Activated CD8-positive, alpha-beta memory T cell treated with anti-CD3 and anti-CD28 coated beads for 1 hour (primary cell): Measurements from ENCODE around the gene ZNF70.
A peak's percentile ranks its signal among the peaks of the same experiment; 100 is the strongest.

Source experiments
- DNase-seq, 2 donors: peaks; one replicate each; pipeline ENCODE4 v3.0.0-alpha.2; 2020; ENCODE audit warnings: low read depth in 1 of 2; ENCODE audit errors: extremely low read depth in 1 of 2

The ZNF70 gene

DNA sequence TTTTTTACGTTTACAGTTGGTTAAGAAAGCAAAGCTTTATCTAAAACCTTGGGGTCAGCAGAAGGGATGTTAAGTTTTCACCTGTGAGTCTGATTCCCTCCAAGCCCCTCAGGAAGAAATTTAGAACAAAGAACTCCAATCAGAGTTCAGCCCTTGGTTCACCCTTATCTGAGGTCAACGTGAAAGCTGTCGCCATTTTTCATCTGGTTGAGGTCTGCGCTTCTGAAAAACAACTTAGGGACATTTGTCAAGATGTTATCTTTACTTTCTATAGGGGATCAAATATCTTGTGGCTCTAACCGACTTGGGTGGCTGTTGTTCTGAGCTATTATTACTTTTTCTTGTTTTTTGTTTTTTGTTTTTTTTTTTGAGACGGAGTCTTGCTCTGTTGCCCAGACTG lies 30.1 kb downstream of the ZNF70 start:
- no peak for DNase-seq

DNA sequence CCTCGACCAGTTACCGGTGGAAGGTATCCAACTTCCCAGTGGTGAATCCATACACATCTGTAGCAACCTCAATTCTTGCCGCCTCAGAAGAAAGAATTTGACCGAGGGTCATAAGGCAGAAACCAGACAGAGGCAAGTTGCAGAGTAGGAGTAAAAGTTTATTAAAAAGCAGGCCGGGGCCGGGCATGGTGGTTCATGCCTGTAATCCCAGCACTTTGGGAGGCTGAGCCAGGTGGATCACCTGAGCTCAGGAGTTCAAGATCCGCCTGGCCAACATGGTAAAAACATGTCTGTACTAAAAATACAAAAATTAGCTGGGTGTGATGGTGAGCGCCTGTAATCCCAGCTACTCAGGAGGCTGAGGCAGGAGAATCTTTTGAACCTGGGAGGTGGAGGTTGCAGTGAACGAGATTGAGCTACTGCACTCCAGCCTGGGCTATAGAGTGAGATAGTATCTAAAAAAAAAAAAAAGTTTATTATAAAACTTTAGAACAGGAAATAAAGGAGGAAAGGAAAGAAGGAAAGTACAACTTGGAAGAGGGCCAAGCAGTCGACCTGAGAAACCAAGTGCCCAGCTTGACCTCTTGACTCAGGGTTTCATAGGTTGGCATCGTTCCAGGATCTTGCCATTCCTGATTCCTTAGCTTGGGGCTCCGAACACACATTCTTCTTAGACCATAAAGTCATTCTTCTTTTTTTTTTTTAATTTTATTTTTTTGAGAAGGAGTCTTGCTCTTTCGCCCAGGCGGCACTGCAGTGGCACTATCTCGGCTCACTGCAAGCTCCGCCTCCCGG lies 32.3 kb downstream of the ZNF70 start:
- no peak for DNase-seq

DNA sequence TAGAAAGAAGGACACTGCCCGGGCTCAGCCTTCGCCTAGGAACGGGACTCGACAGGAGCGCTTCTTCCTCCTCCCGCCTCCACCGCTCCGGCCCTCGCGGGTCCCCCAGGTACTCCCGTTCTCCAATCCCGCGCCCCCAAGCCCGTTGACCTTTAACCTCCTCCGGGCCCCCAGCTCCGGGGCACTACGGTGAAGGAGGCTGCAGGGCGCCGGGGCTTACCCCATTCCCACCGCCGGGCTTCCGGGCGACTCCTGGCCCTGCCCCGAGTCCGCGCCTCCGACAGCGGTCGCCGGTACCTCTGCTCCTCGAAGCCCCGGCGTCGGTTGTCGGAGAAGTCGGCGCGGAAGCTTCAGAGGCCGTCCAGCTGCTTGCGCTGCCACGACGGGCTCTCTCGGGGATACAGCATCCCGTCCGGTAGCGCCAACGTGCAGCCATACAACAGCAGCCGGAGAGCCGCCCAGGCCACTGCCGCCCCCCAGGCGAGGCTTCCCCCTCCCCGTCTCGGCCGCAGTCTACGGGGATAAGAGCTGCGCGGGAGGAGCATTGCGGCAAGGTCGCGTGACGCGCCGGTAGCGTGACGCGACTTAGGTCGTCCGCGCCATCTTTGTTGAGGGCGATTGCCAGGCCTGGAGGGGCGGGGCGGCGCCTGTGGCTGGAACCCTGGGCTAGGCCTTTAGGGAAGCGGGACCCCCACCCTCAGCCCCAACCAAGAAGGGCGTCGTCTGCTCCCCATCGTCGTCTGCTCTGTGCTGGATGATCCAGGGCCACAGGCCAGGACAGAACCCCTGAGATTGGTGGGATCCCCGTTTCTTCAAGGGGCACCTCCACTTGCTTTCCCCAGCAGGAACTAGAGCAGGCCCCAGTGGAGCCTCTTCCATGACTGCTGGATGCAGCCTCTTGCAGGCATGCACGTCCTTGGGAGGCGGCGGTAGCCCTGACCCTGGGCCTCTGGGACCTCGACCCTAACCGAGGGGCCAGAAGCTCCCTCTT lies 33.8 kb downstream of the ZNF70 start:
- DNase-seq = peak; percentile 55 to 70

DNA sequence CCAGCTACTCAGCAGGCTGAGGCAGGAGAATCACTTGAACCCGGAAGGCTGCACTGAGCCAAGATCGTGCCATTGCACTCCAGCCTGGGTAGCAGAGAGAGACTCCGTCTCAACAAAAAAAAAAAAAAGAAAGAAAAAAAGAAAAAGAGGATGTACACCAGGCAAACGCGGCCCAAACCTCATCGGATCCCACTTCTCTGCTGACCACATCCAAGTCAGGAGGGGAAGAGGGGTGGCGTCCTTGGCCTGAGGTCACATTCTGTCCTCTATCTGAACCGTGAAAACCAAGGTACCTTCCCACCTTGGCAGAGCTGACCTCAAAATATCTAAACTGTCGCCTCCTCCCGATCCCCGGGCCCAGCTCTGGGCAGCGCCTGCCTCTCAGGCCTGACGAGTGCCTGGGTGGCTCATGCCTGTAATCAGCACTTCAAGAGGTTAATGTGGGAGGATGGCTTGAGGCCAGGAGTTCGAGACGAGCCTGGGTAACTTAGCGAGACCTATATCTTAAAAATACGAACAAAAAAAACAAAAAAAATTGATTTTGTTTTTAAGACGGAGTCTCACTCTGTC lies 35.0 kb downstream of the ZNF70 start:
- DNase-seq = no peak

DNA sequence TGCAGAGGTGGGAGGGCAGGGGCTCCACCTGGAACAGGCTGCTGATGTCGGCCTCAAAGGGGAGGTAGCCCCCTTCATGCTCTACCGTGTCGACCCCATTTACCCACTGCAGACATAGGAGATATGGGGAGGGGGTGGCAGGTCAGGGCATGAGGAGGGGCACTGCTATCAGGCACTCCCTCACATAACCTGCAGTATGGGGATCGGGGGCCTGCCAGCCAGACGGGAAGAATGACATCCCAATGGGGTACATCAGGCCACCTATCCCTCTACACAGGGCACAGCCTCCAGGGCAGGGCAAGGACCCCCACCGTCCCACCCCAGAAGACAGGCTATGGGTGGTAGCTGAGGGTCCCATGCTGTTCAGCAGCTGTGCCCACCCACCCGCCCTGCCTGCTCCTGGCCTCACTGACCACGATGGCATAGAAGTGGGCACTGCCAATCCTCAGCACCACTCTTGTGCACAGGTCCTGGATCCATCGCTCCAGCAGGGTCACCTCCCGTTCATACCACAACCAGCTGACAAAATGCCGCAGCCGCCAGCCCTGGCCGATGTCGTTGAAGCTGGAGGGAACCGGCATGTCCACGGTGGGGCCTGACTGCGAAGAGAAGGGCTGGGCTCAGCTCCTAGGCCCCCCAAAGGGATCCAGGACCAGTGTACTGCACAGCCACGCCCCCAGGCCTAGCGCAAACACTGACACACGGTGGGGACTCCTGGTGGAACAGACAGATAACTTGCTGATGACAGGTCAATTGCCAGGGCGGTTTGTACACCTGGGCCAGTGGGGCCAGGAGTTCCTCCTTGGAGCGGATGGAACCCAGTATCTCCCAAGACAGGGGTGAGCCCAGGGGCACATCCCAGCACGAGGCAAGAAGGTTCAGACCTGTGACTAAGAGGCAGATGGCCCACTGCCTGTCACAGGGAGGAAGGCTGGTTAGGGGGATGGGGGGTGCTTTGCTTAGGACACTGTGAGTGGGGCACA lies 36.0 kb downstream of the ZNF70 start:
- DNase-seq = no peak

DNA sequence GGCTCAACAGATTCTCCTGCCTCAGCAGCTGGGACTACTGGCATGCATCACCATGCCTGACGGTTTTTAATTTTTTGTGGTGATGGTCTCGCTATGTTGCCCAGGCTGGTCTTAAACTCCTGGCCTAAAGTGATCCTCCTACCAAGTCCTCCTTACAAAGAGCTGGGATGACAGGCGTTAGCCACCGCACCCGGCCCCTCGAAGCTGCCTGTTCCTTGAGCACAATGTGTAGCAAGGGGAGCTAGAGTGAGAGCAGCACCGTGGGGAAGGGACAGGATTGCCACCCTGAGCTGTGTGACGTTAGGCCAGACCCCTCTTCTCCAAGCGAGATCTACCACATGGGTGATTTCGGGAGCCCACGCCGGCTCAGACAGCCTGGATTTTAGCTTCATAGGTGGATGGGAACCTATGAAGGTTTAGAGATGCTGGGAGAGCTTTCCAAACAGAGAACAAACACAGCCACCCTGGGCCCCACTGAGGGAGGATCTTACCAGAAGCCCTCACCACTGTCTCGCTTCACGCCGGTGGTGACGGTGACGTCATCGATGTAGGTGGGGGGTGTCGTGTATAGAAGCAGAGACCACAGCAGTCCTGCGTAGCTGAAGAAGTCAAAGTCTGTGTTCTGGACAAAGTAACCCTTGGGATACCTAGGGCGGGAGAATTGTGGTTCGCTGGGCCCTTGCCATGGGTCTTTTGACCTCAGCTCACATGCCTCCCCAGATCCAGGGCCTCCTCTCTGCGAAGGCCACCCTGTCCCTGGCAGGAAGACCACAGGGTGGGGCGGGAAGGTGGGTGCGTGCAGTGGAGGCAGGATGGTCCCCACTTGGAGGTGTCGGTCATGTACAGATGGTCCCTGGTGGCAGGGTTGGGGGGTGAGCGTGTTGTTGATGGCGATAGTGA lies 37.0 kb downstream of the ZNF70 start:
- DNase-seq = no peak

DNA sequence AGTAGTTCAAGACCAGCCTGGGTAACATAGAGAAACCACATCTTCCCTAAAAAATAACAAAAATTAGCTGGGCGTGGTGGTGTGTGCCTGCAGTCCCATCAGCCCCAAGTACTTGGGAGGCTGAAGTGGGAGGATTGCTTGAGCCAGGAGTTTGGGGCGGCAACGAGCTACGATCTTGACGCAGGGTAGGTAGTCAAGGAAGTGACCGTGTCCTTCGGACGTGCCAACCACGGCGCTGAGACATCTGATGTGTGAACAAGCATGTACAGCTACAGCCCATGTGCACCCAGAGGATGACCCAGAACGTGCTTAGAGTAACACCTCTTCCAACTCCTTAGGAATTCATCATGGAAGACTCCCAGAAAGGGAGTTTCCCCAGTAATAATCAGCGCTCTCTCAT lies 38.7 kb downstream of the ZNF70 start:
- DNase-seq = no peak

DNA sequence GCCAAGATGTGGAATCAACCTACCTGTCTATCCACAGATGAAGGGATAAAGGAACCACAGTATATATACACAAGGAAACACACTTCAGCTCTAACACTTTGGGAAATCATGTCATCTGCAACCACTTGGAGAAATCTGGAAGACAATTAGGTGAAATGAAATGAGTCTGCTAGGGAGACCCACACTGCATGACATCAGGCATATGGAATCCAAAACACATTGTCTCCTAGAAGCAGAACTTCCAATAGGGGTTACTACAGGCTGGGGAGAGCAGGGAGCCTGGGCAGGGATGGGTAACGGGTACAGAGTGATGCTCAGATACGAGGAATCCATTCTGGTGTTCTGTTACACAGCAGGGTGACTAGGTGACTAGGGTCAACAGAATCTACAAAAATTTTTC lies 41.8 kb downstream of the ZNF70 start:
- no peak for DNase-seq

DNA sequence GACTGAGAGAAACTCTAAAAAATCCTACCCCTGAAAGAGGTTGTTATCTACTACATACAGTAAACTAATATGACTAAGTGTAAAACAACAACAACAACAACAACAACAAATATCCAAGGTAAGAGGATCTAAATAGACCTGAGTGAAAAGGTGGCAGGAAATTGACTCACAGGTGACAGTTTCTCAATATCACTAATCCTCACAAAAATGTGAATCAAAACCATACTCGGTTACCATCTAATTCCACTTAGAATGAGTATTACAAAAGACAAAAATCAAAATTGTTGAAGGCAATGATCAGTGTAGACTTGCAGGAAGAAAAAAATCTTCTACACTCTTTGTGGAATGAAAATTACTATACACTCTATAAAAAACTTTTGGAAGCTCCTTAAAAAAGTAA lies 42.6 kb downstream of the ZNF70 start:
- DNase-seq = no peak

DNA sequence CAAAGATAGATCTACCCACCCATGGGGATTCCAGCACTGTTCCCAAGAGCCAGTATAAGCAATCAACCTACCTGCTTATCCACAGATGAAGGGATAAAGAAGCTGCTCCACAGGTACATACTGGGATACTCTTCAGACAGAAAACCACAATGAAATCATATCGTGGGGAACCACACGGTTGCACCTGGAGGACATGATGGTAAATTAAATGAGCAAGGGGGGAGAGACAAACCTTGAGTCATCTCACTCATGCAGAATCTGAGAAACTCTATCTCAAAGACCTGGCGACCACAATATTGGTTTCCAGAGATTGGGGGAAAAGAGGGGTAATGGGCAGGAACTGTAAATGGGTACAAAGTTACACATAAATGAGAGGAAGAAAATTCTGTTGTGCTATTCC lies 45.6 kb downstream of the ZNF70 start:
- no peak for DNase-seq

DNA sequence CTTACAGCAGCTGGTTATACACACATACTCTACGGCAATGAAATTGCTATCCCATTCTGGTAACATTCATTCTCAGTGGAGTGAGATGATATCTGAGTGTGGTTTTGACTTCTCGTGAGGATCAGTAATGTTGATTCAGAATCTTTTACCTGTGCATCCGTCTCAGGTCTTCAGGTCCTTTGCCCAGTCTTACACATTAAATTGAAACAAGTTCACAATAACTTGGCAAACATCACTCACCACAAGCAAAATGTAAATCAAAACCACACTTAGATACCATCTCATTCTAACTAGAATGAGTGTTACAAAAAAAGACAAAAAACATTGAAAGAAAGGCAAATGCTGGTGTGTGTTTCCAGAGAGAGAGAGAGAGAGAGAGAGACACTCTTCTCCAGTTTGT lies 46.1 kb downstream of the ZNF70 start:
- no peak for DNase-seq

DNA sequence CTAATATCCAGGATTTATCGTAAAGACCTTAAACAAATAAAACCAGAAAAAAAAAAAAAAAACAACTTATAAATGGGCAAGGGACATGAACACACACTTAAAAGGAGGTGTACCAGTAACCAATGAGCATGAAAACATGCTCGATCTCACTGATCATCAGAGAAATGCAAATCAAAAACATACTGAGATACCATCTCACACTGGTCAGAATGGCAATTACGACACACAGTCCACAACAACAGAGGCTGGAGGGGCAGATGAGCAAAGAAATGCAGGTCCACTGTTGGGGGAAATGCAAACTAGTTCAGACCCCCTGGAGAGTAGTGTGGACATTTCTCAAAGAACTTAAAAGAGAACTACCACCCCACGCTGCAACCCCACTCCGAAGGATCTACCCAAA lies 46.9 kb downstream of the ZNF70 start:
- DNase-seq = no peak

DNA sequence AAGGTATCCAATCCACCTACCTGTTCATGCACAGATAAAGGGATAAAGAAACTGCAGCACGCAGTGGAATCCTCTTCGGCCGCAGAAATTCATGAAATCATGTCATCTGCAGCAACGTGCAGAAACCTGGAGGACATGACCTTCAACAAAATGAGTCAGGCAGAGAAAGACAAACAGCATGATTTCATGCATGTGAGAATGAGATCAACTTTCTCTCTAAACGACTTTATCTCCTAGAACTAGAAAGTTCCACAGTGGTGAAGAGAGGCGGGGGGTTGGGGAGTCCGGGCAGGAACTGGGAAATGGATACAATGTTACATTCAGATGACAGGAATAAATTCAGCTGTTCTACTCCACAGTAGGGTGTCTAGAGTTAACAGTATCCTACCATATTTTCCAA lies 50.2 kb downstream of the ZNF70 start:
- no peak for DNase-seq

DNA sequence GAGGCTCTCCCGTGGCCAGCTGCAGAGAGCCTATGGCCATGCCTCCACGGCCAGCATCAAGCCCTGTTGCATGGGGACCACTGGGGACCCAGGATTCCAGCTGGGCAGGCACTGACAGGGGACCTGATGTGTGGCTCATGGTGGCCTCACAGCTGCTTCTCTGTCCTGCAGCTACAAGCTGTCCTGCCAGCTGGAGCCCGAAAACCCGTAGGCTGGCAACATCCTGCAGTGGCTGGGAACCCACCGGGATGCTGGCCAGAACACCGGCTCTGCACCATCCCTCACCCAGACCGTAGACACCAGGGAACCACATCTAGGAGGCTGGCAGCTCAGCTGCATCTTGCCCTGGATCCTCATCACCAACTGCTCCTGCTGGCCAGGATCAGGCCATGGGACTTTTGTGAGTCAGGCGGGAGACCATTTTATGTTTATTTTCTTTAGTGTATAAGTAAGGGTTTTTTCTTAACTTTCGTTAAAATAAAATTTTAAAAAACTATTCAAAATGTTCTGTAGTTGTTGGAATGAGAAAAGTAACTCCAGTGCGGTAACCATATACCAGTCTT lies 52.2 kb downstream of the ZNF70 start:
- DNase-seq = no peak

DNA sequence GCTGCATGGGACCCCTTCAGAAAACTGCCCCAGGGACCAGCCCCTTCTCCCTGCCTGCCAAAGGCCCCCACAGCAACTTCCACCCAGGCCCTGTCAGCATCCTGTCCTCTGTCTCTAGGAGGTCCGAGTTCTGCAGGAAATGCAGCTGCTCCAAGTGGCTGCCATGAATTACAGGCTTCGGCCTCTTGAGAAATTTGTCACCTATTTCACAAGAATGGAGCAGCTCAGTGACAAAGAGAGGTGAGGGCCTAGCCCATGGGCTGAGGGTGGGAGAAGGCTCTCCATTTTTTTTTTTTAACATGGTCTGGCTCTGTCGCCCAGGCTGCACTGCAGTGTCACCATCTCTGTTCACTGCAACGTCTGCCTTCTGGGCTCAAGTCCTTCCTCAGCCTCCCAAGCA lies 52.8 kb downstream of the ZNF70 start:
- no peak for DNase-seq

DNA sequence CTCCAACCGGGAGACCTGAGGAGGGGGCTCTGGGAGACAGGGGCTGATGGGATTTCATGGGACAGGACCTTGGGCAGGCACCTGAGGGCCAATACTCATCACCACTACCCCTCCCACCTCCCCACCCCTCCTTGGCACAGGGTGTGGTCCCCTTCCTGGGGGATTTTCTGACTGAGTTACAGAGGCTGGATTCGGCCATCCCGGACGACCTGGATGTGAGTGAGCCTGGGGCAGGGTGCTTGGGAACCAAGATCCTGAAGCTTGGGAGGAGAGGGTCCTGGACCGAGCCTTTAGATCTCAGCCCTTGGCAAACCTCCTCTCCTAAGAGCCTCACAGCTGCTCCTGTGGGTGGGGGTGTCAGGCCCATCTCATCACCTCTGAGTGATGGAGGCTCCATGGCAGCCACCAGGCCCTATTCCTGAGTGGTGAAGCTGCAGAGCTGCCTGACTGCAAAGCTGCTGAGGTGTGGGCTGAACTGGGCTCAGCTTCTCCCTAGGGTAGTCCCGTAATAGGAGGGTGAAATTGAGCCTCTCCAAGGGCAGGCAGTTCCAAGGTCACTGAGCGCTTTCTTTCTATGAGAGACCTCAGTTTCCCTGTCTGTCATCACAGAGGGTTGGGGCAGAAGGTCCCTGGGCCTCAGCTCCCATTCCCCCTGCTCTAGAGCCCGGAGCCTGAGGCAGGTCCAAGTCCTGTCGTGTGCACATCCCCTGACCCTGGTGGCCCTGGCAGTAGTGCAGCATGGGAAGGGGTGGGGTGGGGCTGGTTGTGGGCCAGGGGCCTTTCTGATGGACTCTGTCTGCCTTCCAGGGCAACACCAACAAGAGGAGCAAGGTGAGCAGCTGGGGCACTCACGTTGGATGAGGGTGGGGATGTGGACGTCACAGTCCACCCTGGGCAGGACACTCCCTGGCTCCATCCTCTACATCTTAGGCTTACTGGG lies 53.6 kb downstream of the ZNF70 start:
- no peak for DNase-seq

DNA sequence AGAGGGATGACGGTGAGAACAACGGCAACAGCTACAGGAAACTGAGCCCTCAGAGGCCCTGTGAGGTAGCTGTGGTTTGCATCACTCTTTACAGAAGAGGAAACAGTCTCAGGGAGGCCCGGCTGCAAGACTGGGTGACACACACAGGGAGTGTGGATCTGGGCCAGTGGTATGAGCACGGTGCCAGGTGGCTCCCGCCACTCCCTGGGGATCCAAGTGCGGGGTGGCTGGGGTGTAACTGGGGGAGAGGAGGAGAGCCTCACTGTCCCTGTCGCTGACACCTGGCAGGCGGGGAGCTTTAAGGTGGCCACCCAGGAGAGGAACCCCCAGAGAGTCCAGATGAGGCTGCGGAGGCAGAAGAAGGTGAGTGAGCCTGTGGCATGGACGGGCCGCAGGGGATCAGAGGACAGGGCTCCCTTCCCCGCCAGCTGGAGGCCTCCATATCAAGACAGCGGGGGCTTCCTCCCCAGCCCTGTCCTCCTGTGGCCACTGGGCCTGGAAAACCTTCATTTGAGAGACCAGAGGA lies 54.5 kb downstream of the ZNF70 start:
- DNase-seq = peak; percentile 51 to 62
